DOHH2 (cell line): Measurements from ENCODE around the gene BRD3OS.

Experiments
- H3F3A ChIP-seq: fragments of 200-600 bp; sonication (generic), shearing (Covaris generic); 2 replicates; pipeline ENCODE4 v1.6.0; 2016; ENCODE audit warnings: antibody characterized with exemption, mild to moderate bottlenecking; ENCODE audit not compliant: control insufficient read depth, insufficient read depth
- H3K27ac ChIP-seq: fragments of 200-600 bp; sonication (generic); 2 replicates; pipeline ENCODE4 v1.5.1; 2014; ENCODE audit warnings: low read depth, mild to moderate bottlenecking, low read length, moderate library complexity
- H3K27me3 ChIP-seq: fragments of 200-600 bp; sonication (generic); 2 replicates; pipeline ENCODE4 v1.6.1; 2014; ENCODE audit warnings: mild to moderate bottlenecking, low read length, mixed read lengths; ENCODE audit not compliant: control insufficient read depth
- H3K36me3 ChIP-seq: fragments of 200-600 bp; sonication (generic); 2 replicates; pipeline ENCODE4 v1.6.1; 2014; ENCODE audit warnings: mild to moderate bottlenecking, low read length, moderate library complexity, mixed read lengths; ENCODE audit not compliant: control insufficient read depth
- H3K4me1 ChIP-seq: fragments of 200-600 bp; sonication (generic); 2 replicates; pipeline ENCODE4 v1.6.1; 2014; ENCODE audit warnings: mild to moderate bottlenecking, low read length, mixed read lengths; ENCODE audit not compliant: control insufficient read depth
- H3K4me2 ChIP-seq: fragments of 200-600 bp; sonication (generic); 2 replicates; pipeline ENCODE4 v1.6.0; 2014; ENCODE audit warnings: mild to moderate bottlenecking, low read length, moderate library complexity
- H3K4me3 ChIP-seq: fragments of 200-600 bp; sonication (generic); 2 replicates; pipeline ENCODE4 v1.5.1; 2014; ENCODE audit warnings: mild to moderate bottlenecking, low read length, mixed read lengths
- H3K79me2 ChIP-seq: fragments of 200-600 bp; sonication (generic); 2 replicates; pipeline ENCODE4 v1.6.1; 2014; ENCODE audit warnings: mild to moderate bottlenecking, low read length, mixed read lengths; ENCODE audit not compliant: control insufficient read depth
- H3K9me2 ChIP-seq: fragments of 200-600 bp; sonication (generic); replicated peaks from 2 replicates; pipeline ENCODE4 v1.6.1; 2014; ENCODE audit warnings: mild to moderate bottlenecking, low read length, mixed read lengths; ENCODE audit not compliant: control insufficient read depth
- H3K9me3 ChIP-seq: fragments of 200-600 bp; sonication (generic); 2 replicates; pipeline ENCODE4 v1.6.1; 2014; ENCODE audit warnings: antibody characterized with exemption, low read length, mixed read lengths; ENCODE audit not compliant: control insufficient read depth, insufficient read depth
- H4K20me1 ChIP-seq: fragments of 200-600 bp; sonication (generic); 2 replicates; pipeline ENCODE4 v1.6.0; 2014; ENCODE audit warnings: low read depth, mild to moderate bottlenecking, antibody characterized with exemption, low read length, moderate library complexity; ENCODE audit not compliant: control insufficient read depth, insufficient read depth
- EZH2phosphoT487 ChIP-seq: fragments of 200-600 bp; sonication (generic); IDR thresholded peaks from 2 replicates; pipeline ENCODE4 v1.6.1; 2017; ENCODE audit warnings: borderline replicate concordance, mild to moderate bottlenecking, antibody characterized with exemption, low read length, moderate library complexity, mixed read lengths
- TF ChIP-seq, protein P1 (sequence below): fragments of 200-600 bp; sonication (generic); IDR thresholded peaks from one replicate; pipeline ENCODE4 v1.5.1; 2014; ENCODE audit warnings: antibody characterized with exemption, mild to moderate bottlenecking, low read depth, low read length; ENCODE audit not compliant: poor library complexity, severe bottlenecking

Gene BRD3OS

DNA sequence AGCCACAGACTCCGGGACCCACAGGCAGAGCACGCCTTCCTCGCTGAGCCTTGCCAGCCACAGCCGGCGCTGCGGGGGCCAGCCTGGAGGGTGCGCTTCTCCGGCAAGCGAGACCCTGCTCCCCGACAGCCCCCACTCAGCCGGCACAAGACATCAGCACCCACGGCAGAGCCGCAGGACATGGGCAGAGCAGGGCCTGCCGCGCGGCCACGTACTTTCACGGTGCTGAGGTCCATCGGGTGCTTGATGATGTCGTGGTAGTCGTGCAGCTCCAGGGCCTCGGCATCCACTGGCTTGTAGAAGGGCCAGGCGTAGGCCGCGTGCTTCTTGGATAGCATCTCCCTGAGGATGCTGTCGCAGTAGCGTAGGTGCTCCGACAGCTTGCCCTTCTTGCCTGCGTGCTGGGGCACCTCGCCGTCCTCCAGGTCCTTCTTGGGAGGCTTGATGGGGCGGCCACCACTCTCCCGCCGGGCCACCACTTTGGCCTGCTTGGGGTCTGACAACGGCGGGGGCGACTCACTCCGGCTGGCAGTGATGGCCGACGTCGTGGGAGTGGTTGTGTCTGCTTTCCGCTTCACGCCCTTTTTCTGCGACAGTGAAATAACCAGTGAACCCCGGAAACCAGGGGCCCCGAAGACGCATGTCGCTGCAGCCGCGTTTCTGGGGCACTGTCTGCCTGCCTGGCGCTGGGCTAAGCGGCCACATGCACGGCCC lies 22.7 kb downstream of the BRD3OS start:
- no peaks in the 10 kb centered on the region for H3K9me3 ChIP-seq
- no peaks in the 10 kb centered on the region for H3K27me3 ChIP-seq
- H3K27ac ChIP-seq: no peak overlapping the region
- no peaks in the 10 kb centered on the region for H3K4me1 ChIP-seq
- no peaks in the 10 kb centered on the region for H4K20me1 ChIP-seq
- no peak for TF ChIP-seq EZH2phosphoT487
- TF ChIP-seq, protein P1, sequence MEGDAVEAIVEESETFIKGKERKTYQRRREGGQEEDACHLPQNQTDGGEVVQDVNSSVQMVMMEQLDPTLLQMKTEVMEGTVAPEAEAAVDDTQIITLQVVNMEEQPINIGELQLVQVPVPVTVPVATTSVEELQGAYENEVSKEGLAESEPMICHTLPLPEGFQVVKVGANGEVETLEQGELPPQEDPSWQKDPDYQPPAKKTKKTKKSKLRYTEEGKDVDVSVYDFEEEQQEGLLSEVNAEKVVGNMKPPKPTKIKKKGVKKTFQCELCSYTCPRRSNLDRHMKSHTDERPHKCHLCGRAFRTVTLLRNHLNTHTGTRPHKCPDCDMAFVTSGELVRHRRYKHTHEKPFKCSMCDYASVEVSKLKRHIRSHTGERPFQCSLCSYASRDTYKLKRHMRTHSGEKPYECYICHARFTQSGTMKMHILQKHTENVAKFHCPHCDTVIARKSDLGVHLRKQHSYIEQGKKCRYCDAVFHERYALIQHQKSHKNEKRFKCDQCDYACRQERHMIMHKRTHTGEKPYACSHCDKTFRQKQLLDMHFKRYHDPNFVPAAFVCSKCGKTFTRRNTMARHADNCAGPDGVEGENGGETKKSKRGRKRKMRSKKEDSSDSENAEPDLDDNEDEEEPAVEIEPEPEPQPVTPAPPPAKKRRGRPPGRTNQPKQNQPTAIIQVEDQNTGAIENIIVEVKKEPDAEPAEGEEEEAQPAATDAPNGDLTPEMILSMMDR: no peak
- no peaks in the 10 kb centered on the region for H3K9me2 ChIP-seq
- H3K4me3 ChIP-seq: no peak overlapping the region
- H3K4me2 ChIP-seq: no peak overlapping the region
- no peaks in the 10 kb centered on the region for H3F3A ChIP-seq
- no peaks in the 10 kb centered on the region for H3K79me2 ChIP-seq
- H3K36me3 ChIP-seq: peaks cover 63% of the 10 kb centered on the region

DNA sequence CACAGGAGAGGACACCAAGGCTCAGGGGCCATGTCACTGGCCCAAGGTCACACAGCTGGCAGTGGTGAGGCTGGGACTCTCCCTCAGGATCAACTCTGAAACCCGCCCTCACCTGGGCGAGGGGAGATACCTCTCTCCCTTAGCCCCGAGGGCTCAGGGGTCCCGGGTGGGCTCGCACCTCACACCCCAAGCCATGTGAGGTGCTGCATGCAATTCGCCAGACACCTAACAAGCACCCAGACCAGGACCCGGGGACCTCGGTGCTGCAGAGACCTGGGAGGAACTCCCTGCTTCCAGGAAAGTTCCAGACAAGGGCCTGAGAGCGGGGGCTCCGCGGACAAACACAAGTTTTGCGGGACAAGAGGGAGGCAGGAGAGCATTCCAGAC lies 23.3 kb downstream of the BRD3OS start:
- H3K9me2 ChIP-seq: no peaks in the 10 kb centered on the region
- no peaks in the 10 kb centered on the region for H3F3A ChIP-seq
- no peaks in the 10 kb centered on the region for H3K9me3 ChIP-seq
- H3K4me2 ChIP-seq: no peak overlapping the region
- no peak overlapping the region for H3K4me3 ChIP-seq
- H3K4me1 ChIP-seq: no peaks in the 10 kb centered on the region
- no peaks in the 10 kb centered on the region for H3K27me3 ChIP-seq
- 0 out of 2 replicates have a peak, but pooled peaks cover 1% of the 10 kb centered on the region for H4K20me1 ChIP-seq
- H3K36me3 ChIP-seq: peaks cover 63% of the 10 kb centered on the region
- TF ChIP-seq, protein P1: no peak
- TF ChIP-seq EZH2phosphoT487: no peak
- H3K79me2 ChIP-seq: no peaks in the 10 kb centered on the region
- no peak overlapping the region for H3K27ac ChIP-seq

DNA sequence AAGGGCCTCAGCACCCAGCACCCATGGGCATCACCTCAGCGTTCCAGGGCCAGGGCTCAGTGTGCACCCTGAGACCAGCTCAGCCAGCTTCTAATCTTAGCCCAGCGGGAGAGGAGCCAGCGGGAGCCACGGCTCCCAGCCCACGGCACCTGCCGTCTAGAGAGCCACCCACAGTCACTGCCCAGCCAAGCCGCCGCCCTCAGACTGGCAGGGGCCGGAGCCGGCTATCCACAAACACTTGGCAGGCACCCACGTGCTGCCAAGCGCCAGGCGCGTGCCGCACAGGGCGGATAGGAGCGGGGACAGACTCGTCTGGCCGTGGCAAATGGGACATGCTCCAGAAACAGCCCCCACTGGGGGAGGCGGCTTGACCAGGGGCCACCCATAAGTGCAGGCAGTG lies 24.0 kb downstream of the BRD3OS start:
- Histone ChIP-seq H3K4me1 (no peaks in the 10 kb centered on the region), H3K79me2 (peaks cover 4% of the 10 kb centered on the region), H3F3A (no peaks in the 10 kb centered on the region), H3K27me3 (no peaks in the 10 kb centered on the region), H3K9me2 (no peaks in the 10 kb centered on the region), H3K27ac (no peak overlapping the region), H3K9me3 (no peaks in the 10 kb centered on the region), H3K4me2 (no peak overlapping the region), H3K4me3 (no peak overlapping the region), H3K36me3 (peaks cover 57% of the 10 kb centered on the region), H4K20me1 (0 out of 2 replicates have a peak, but pooled peaks cover 6% of the 10 kb centered on the region)
- TF ChIP-seq EZH2phosphoT487: no peak
- TF ChIP-seq, protein P1: no peak
